ENCODE measurements around the gene LRFN5.

GRCh38 chr14:41608681-41609390 is 2.2 kb downstream of the LRFN5 start:
- TF ChIP-seq PBX3 (IDR thresholded peaks at IDR 0.05; ENCODE audit: insufficient replicate concordance, low read depth, low read length), result no peak
- no peak for TF ChIP-seq CEBPB (IDR thresholded peaks at IDR 0.05; ENCODE audit: borderline replicate concordance in 1 of 2, low read depth in 2 of 2, low read length in 2 of 2)
- TF ChIP-seq CTCF (IDR thresholded peaks at IDR 0.05 in 2 of 3, conservative IDR thresholded peaks at IDR 0.05 in 1 of 3; ENCODE audit: control insufficient read depth in 2 of 3, extremely low read depth in 1 of 3, insufficient read depth in 1 of 3, low read depth in 3 of 3, low read length in 3 of 3), result no peak
- TF ChIP-seq POLR2AphosphoS5 (IDR thresholded peaks at IDR 0.05; ENCODE audit: low read length), result no peak
- TF ChIP-seq SPI1 (IDR thresholded peaks at IDR 0.05; ENCODE audit: borderline replicate concordance, insufficient read depth, low read depth, low read length), result no peak
- TF ChIP-seq JUND (IDR thresholded peaks at IDR 0.05; ENCODE audit: low read depth, low read length), result no peak
- no peak for TF ChIP-seq HDGF (IDR thresholded peaks at IDR 0.05)
- TF ChIP-seq CUX1 (IDR thresholded peaks at IDR 0.05; ENCODE audit: insufficient replicate concordance, low read depth, low read length), result no peak

All from GM12878 (cell line).